K562 (cell line): ENCODE results near the gene NAIF1. TPM values are rescaled to one million over a fixed set of nuclear protein-coding genes. Genes with fewer than 3 reads are reported as not detected.
A peak's percentile ranks its signal among the peaks of the same experiment; 100 is the strongest.

ENCODE experiments used
- ATAC-seq: fragments of 200-7000 bp; cut with Tn5 transposase; 3 replicates; pipeline ENCODE4 v1.9.1; 2020; ENCODE audit warnings: moderate library complexity
- BruUV-seq: library from RNA; stranded (reverse); fragments of 400-500 nt; replicated peaks from 2 replicates; lab custom pipeline; 2021; lab: Mats Ljungman, UMichigan
- CTCF ChIA-PET: fragments of 300-600 bp; formaldehyde crosslinking; extraction: SDS; loops from one replicate; lab custom pipeline; 2021; ENCODE audit warnings: low intra/inter-chr PET ratio; lab: Yijun Ruan, JAX
- POLR2A ChIA-PET: fragments of 300-600, 350-650 bp; sonication (Branson Sonifier 250); formaldehyde crosslinking; extraction: SDS; loops from one replicate; lab custom pipeline; 2021; ENCODE audit warnings: antibody characterized with exemption, inconsistent platforms; lab: Yijun Ruan, JAX
- DNase-seq, 4 experiments: peaks; one replicate each; pipeline versions ENCODE4 v3.0.0 to v3.0.0-alpha.2; 2011 to 2018; ENCODE audit warnings: low spot score in 3 of 4, mixed read lengths in 3 of 4; ENCODE audit errors: extremely low read depth in 1 of 4
- FAIRE-seq: peaks from 2 replicates; lab custom pipeline; 2011; peaks lifted over from hg19 to GRCh38; lab: Jason Lieb, UNC
- H2AFZ ChIP-seq: 2 replicates; pipeline ENCODE4 v1.6.0; 2011; ENCODE audit warnings: low read depth, low read length, control low read depth, inconsistent platforms
- H3K27ac ChIP-seq: fragments of 200-600 bp; 3 replicates; pipeline ENCODE4 v1.8.0; 2011; ENCODE audit warnings: low read depth, mild to moderate bottlenecking, control low read depth, inconsistent platforms, low read length, moderate library complexity, mixed read lengths; ENCODE audit errors: extremely low read depth
- H3K27me3 ChIP-seq, 2 experiments: fragments of 300-600 bp in 1 of 2; 2 replicates in 1 of 2; 3 replicates in 1 of 2; pipeline versions ENCODE4 v1.6.0 to v1.8.0; 2011; ENCODE audit warnings: inconsistent platforms in 2 of 2, low read length in 2 of 2, mild to moderate bottlenecking in 1 of 2, mixed read lengths in 1 of 2, moderate library complexity in 1 of 2; ENCODE audit not compliant: control insufficient read depth in 2 of 2, insufficient read depth in 2 of 2
- H3K36me3 ChIP-seq: fragments of 300-600 bp; 3 replicates; pipeline ENCODE4 v1.8.0; 2011; ENCODE audit warnings: mild to moderate bottlenecking, low read length, inconsistent platforms; ENCODE audit not compliant: control insufficient read depth, insufficient read depth
- H3K4me1 ChIP-seq, 2 experiments: fragments of 200-600 bp in 1 of 2; replicated peaks in 1 of 2; 2 replicates in 1 of 2; 3 replicates in 1 of 2; pipeline versions ENCODE4 v1.5.1 to v1.8.0; 2011; ENCODE audit warnings: inconsistent platforms in 2 of 2, low read length in 2 of 2, mild to moderate bottlenecking in 1 of 2, mixed read lengths in 1 of 2, moderate library complexity in 1 of 2; ENCODE audit not compliant: control insufficient read depth in 2 of 2, insufficient read depth in 2 of 2
- H3K4me2 ChIP-seq: 2 replicates; pipeline ENCODE4 v1.6.1; 2011; ENCODE audit warnings: low read length, control low read depth, inconsistent platforms, mixed read lengths; ENCODE audit not compliant: insufficient read depth
- H3K4me3 ChIP-seq: fragments of 200-600 bp; sonication (generic), shearing (Covaris generic); 2 replicates; pipeline ENCODE4 v1.5.1; 2016; ENCODE audit warnings: control low read depth, inconsistent platforms
- H3K79me2 ChIP-seq: fragments of 200-600 bp; 3 replicates; pipeline ENCODE4 v1.8.0; 2011; ENCODE audit warnings: low read length, inconsistent platforms; ENCODE audit not compliant: control insufficient read depth, insufficient read depth
- H3K9ac ChIP-seq, 2 experiments: 2 replicates each; pipeline versions ENCODE4 v1.6.0 to v1.6.1; 2011; ENCODE audit warnings: low read depth in 2 of 2, low read length in 2 of 2, control low read depth in 1 of 2, inconsistent platforms in 1 of 2, mild to moderate bottlenecking in 1 of 2, mixed read lengths in 1 of 2; ENCODE audit not compliant: insufficient read depth in 1 of 2
- H3K9me1 ChIP-seq: one replicate; pipeline ENCODE4 v1.6.0; 2011; ENCODE audit warnings: inconsistent platforms, mild to moderate bottlenecking, low read length, moderate library complexity; ENCODE audit not compliant: control insufficient read depth, insufficient read depth
- H3K9me3 ChIP-seq: replicated peaks from 2 replicates; pipeline ENCODE4 v1.5.1; 2011; ENCODE audit warnings: low read depth, low read length, inconsistent platforms; ENCODE audit not compliant: control insufficient read depth, insufficient read depth
- H4K20me1 ChIP-seq: replicated peaks from 2 replicates; pipeline ENCODE4 v1.6.1; 2011; ENCODE audit warnings: low read length, inconsistent platforms, mixed read lengths; ENCODE audit not compliant: control insufficient read depth, insufficient read depth
- BCOR ChIP-seq: fragments of 450-650 bp; IDR thresholded peaks from 2 replicates; pipeline ENCODE4 v1.6.1; 2016
- CHD2 ChIP-seq: IDR thresholded peaks from 2 replicates; pipeline ENCODE4 v1.6.1; 2011; ENCODE audit warnings: low read depth, low read length
- E2F1 ChIP-seq: sonication (generic); formaldehyde crosslinking; IDR thresholded peaks from 2 replicates; pipeline ENCODE4 v1.8.1; 2023; ENCODE audit warnings: mild to moderate bottlenecking, missing genetic modification reagents, moderate library complexity
- GATAD2B ChIP-seq: fragments of 450-650 bp; IDR thresholded peaks from 2 replicates; pipeline ENCODE4 v1.6.1; 2017; ENCODE audit warnings: mild to moderate bottlenecking, borderline replicate concordance
- POLR2AphosphoS2 ChIP-seq: IDR thresholded peaks from 2 replicates; pipeline ENCODE4 v1.6.1; 2012; ENCODE audit warnings: low read length, improper control_type of control experiment
- RBM25 ChIP-seq: fragments of 200-400 bp; formaldehyde crosslinking; IDR thresholded peaks from 2 replicates; pipeline ENCODE4 v1.6.1; 2018; ENCODE audit warnings: low read length, low read depth, moderate library complexity; ENCODE audit not compliant: severe bottlenecking
- SLC30A9 ChIP-seq: fragments of 250-450 bp; sonication (Bioruptor Pico); IDR thresholded peaks from 2 replicates; pipeline ENCODE4 v1.8.0; 2022; ENCODE audit warnings: mild to moderate bottlenecking, moderate library complexity
- STAT6 ChIP-seq: sonication (generic); formaldehyde crosslinking; IDR thresholded peaks from 2 replicates; pipeline ENCODE4 v1.8.1; 2023; ENCODE audit warnings: mild to moderate bottlenecking, missing genetic modification reagents
- WHSC1 ChIP-seq: IDR thresholded peaks from one replicate; pipeline ENCODE4 v1.6.1; 2012; ENCODE audit warnings: low read length, control low read depth, inconsistent platforms
- ZFP1 ChIP-seq: fragments of 450-650 bp; formaldehyde crosslinking; IDR thresholded peaks from 2 replicates; pipeline ENCODE4 v1.4.0; 2020; ENCODE audit warnings: mild to moderate bottlenecking, mixed read lengths
- ZFP36 ChIP-seq: fragments of 150-350 bp; IDR thresholded peaks from 2 replicates; pipeline ENCODE4 v1.6.1; 2018; ENCODE audit warnings: low read length, low read depth; ENCODE audit not compliant: partially characterized antibody
- ZNF232 ChIP-seq: sonication (generic); formaldehyde crosslinking; IDR thresholded peaks from 2 replicates; pipeline ENCODE4 v1.8.0; 2022; ENCODE audit warnings: mild to moderate bottlenecking, missing genetic modification reagents
- ZNF436 ChIP-seq: fragments of 250-450, 450-650 bp; sonication (Bioruptor Pico); formaldehyde crosslinking; IDR thresholded peaks from 2 replicates; pipeline ENCODE4 v1.7.0; 2020; ENCODE audit warnings: mild to moderate bottlenecking
- ZNF584 ChIP-seq: fragments of 200-800 bp; sonication (Bioruptor generic); IDR thresholded peaks from 2 replicates; pipeline ENCODE4 v1.6.1; 2016; ENCODE audit warnings: low read depth, mild to moderate bottlenecking, missing genetic modification characterization, missing compliant biosample characterization
- WGBS: fragments of 100-300 bp; shearing (Covaris generic); methylation state at CpG from one replicate; pipeline ENCODE4 v1.1.6; 2016; ENCODE audit warnings: low coverage, mixed read lengths; ENCODE audit not compliant: insufficient coverage; ENCODE audit errors: missing lambda C conversion rate; 5-methylcytosine and 5-hydroxymethylcytosine counted together
- in situ Hi-C: fragments of 300-500 bp; cut with MboI; formaldehyde crosslinking; loops from 4 replicates; pipeline ENCODE4 v1.15.0; 2018; ENCODE audit warnings: inconsistent platforms, mixed read lengths
- intact Hi-C: fragments of 100-400 bp; cut with micrococcal nuclease; formaldehyde crosslinking; loops from 2 replicates; pipeline ENCODE4 v1.14.2; 2022
- polyA plus RNA-seq, 8 experiments: library from polyadenylated mRNA; depleted of rRNA in 4 of 8; stranded (reverse) in 5 of 8; unstranded in 3 of 8; fragments of >200 nt; fragmentation: Nextera tagmentation in 2 of 8; fragmentation: Illumina TruSeq in 1 of 8; extraction: Ambion mirVana in 2 of 8; extraction: Trizol in 1 of 8; gene quantifications; 2 replicates each; pipeline versions ENCODE4 v1.2.1 to v1.2.3, GENCODE V29; 2011 to 2014; ENCODE audit warnings: inconsistent platforms in 1 of 8, missing spikeins in 1 of 8
- total RNA-seq, 7 experiments: library from RNA; depleted of rRNA in 6 of 7; stranded (reverse); fragments of >200 nt in 6 of 7; fragmentation: Illumina TruSeq in 2 of 7; extraction: Trizol in 2 of 7; gene quantifications; 2 replicates each; pipeline versions ENCODE4 v1.2.1 to v1.2.3, GENCODE V29; 2011 to 2021; ENCODE audit warnings: low replicate concordance in 1 of 7

NAIF1 gene
- total and polyA plus RNA-seq, 9 of the 15 experiments (the other 6 are each of a cell fraction or from before 2014, with no cell fraction given): 4.8 to 26.6 (median 17.2) TPM

DNA sequence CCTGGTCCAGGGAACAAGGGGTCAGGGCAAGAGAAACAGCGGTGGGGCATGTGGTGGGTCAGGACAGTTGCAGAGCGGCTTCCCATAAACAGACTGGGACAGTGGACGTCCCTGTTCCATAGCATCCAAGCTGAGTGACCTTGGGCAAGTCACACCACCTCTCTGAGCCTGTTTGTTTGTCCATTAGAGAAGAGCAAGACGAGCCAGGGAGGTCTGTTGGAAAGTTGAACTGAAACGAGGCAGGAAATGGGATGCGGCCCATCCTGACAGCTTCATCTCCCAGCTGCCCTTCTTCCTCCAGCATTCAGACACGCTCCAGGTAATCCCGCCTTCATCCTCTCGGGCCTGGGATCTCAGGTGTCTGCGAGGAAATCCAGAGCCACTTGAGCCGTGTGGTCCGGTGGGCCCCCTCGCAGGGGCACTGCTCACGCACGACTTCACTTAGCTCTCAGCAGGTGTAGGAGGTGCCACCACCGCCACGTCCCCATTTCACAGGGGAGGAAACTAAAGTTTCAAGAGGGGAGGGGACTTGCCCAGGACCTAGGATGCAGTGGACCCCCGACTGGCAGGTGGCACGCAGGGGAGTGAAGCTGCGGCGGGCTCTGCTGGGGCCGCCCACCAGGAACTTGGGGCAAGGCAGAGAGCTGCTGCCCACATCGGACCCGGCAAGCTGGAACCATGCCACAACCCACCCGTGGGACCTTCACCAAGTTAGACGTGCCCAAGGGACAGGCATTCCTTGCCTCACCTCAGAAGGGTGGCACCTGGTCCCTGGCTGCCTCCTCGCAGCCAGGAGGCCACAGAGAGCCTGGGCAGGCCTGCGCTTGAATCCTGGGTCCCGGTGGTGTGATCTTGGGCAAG lies 47.4 kb upstream of the NAIF1 start:
- Histone ChIP-seq H3K79me2 (no peaks in the 10 kb centered on the region; the same call in 2 of the 3 replicates), H3K4me1 (peaks cover 29 to 59% of the 10 kb centered on the region in 2 experiments; a peak in 4 of 5 replicates), H3K9me1 (no peaks in the 10 kb centered on the region), H3K27ac (peak overlapping the region; percentile 76), H3K9ac (peak overlapping the region; percentile 58 to 85), H3K4me2 (peak overlapping the region; percentile 30; the same call in 1 of the 2 replicates), H3K36me3 (peaks cover 34% of the 10 kb centered on the region; the same call in 2 of the 3 replicates), H3K4me3 (no peak overlapping the region), H3K9me3 (no peaks in the 10 kb centered on the region; the same call in 1 of the 2 replicates), H2AFZ (peak overlapping the region; percentile 33), H4K20me1 (no peaks in the 10 kb centered on the region), H3K27me3 (no peaks in the 10 kb centered on the region)
- intact Hi-C loops: loop anchor here (5.0 kb wide), 3 partner anchors 32 to 77 kb away; partner anchors contain the start of genes NAIF1 and SLC25A25
- FAIRE-seq (no peak), ATAC-seq (no peak), DNase-seq (no peak)
- whole genome bisulfite sequencing: 91% methylated on average over 29 of the region's 29 CpGs
- TF ChIP-seq WHSC1: peak; percentile 15
- no peak for TF ChIP-seq ZNF436 (CRISPR knock-in tag)
- TF ChIP-seq SLC30A9: no peak
- no peak for TF ChIP-seq ZNF584 (CRISPR knock-in tag)
- TF ChIP-seq BCOR: peak; percentile 46
- no peak for TF ChIP-seq E2F1 (CRISPR knock-in tag)
- peak; percentile 40 for TF ChIP-seq RBM25
- TF ChIP-seq GATAD2B: no peak
- TF ChIP-seq STAT6 (CRISPR knock-in tag): 0 out of 2 replicates have a peak, but pooled peaks have one; percentile 56
- TF ChIP-seq ZFP1 (CRISPR knock-in tag): no peak
- TF ChIP-seq ZNF232 (CRISPR knock-in tag): 0 out of 2 replicates have a peak, but pooled peaks have one; percentile 38
- no peak for TF ChIP-seq POLR2AphosphoS2
- no peak for TF ChIP-seq CHD2
- TF ChIP-seq ZFP36: peak; percentile 47
- in situ Hi-C loops: loop anchor here (5.0 kb wide), 1 partner anchor 177 kb away; the partner anchor contains the start of gene DPM2
- BruUV-seq: no TSS peak
- ChIA-PET POLR2A (interaction anchor here (0.6 to 2.2 kb wide), 12 partner anchors 8 to 679 kb away, joined by 3 to 14 read pairs (median 4); no protein-coding TSS in a partner anchor), CTCF (no interaction called here)
